ENCODE results near the gene CORO1C.

GRCh38 chr12:108623577-108623976, 107.7 kb downstream of the CORO1C start:
- TF ChIP-seq CTCF (IDR thresholded peaks at IDR 0.05; ENCODE audit: low read depth, low read length): no peak
- TF ChIP-seq EZH2phosphoT487 (IDR thresholded peaks at IDR 0.05; ENCODE audit: low read depth): no peak
